ENCODE data around the gene ABCF1.

Gene ABCF1

GRCh38 chr6:30557683-30557981, 13.6 kb upstream of the ABCF1 start:
- no peak for DNase-seq (ENCODE audit: low read depth)

DNA sequence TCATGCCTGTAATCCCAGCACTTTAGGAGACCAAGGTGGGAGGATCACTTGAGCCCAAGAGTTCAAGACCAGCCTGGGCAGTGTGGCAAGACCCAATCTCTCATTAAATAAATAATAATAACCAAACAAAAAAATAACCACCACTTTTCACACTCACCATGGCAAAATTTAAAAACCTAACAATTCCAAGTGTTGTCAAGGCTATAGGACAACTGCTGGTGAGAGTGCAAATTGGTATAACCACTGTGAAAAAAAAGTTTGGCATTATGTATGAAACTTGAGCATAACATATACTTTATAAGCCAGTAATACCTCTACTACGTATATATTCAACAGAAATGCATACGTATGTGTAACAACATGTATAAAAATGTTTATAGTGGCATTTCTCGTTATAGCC, 10.3 kb upstream of the ABCF1 start:
- no peak for DNase-seq (ENCODE audit: low read depth)

- no peak for DNase-seq (ENCODE audit: low read depth)
Observed at GRCh38 chr6:30562470-30563425, 8.5 kb upstream of the ABCF1 start.

DNA sequence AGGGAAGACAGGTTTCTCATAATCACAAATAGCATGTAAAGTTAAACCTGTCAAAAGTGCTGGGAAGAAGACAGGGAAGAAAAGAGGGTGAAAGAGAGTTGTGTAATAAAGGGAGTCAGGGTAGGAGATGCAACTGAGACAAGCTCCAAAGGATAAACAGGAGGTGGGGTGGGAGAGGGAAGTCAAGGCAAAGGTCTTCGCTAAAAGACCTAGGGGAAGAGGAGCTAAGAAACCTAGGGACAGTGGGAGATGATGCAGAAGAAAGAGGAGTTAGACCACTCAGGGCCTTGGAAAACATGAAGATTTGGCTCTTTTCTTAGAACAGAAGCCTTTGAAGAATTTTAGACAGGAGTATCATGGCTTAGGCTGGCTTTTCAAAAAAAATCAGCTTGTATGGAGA, 7.1 kb upstream of the ABCF1 start:
- DNase-seq (ENCODE audit: low read depth): no peak

- no peak for DNase-seq (ENCODE audit: low read depth)
Observed at GRCh38 chr6:30565772-30566171, 5.5 kb upstream of the ABCF1 start.

- DNase-seq (ENCODE audit: low read depth): no peak
Observed at GRCh38 chr6:30568245-30568644, 3.0 kb upstream of the ABCF1 start.

DNA sequence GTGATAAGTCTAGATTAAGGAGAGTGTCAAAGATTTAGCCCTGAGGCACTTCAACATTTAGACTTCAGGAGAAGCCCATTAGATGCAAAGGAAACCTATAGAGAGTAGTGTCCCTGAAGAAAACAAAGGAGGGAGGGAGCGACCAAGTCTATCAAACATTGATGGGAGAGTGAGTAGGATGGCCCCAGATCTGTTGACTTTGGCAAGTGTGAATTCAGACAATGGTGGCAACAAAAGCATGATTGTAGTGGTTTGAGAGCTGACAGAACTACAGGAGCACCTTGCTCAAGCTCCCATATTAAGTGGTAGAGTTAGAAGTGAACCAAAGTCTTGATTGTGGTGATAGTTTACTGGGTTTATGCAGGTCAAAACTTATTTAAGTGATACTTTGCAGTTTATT, 979 bp upstream of the ABCF1 start:
- DNase-seq (ENCODE audit: low read depth): no peak

- no peak for DNase-seq (ENCODE audit: low read depth)
Observed at GRCh38 chr6:30570740-30571074, 535 bp upstream of the ABCF1 start.

DNA sequence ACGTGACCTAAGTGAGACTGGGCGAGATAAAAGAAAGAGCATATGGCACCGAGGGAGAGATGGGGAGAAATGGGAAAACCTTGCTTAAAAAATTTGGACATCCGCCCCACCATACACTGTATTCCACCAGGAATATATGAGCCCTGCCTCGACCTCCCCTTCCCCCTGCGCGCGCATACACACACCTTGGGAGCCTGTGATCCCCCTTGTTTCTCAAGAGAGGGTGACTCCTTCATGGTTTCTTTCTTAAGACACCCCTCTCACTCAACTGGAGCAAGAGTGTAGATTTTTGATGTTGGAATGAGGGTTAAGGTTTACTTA, 480 bp downstream of the ABCF1 start:
- DNase-seq (ENCODE audit: low read depth): no peak

- DNase-seq (ENCODE audit: low read depth): no peak
Observed at GRCh38 chr6:30572148-30572547, 906 bp downstream of the ABCF1 start.

DNA sequence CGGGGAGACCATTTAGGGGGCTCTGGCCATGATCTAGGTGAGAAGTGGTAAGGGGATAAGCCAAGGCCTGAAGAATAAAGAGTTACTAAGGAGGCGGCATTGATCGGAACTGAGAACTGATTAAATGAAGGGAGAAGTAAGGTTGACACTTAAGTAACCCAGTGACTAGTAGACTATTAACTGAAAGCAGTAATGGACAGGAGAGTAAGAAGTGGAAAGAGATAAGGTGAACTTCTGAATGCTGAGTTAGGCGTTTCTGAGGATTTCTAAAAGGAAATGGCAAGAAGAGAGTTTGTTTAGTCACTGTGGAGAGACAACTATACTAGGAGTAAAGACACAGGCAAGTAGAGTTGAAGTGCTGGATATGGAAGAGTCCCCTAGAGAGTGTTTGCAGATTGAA, 1.9 kb downstream of the ABCF1 start:
- DNase-seq (ENCODE audit: low read depth): no peak

DNA sequence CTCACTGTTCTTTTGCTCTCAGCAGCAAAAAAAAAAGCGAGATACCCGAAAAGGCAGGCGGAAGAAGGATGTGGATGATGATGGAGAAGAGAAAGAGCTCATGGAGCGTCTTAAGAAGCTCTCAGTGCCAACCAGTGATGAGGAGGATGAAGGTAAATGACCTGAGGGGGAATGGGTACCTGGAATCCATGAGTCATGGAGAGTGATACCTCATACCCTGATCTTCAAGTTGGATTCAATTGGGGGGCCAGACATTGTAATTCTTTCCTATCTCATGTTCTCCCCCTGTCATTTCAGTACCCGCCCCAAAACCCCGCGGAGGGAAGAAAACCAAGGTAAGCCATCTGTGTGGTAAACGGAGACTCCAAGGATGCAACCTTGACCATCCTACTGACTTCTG, 6.8 kb downstream of the ABCF1 start:
- no peak for DNase-seq (ENCODE audit: low read depth)

- no peak for DNase-seq (ENCODE audit: low read depth)
Observed at GRCh38 chr6:30583921-30584320, 12.7 kb downstream of the ABCF1 start.

DNA sequence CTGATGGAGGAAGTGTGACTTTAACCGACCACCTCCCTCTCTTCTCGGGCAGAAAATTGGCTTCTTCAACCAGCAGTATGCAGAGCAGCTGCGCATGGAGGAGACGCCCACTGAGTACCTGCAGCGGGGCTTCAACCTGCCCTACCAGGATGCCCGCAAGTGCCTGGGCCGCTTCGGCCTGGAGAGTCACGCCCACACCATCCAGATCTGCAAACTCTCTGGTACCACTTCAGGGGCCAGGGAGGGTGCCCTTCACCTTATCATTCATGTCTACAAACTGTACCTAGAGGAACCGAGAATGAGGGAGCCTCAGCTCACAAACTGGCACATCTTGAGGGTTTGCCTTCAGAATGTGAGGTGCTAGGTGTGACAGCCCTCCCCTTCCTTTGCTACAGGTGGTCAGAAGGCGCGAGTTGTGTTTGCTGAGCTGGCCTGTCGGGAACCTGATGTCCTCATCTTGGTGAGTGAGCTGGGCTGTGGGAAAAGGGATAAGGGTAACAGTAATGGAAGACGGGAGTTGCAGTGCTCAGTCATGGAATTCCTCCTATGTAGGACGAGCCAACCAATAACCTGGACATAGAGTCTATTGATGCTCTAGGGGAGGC, 18.6 kb downstream of the ABCF1 start:
- no peak for DNase-seq (ENCODE audit: low read depth)

DNA sequence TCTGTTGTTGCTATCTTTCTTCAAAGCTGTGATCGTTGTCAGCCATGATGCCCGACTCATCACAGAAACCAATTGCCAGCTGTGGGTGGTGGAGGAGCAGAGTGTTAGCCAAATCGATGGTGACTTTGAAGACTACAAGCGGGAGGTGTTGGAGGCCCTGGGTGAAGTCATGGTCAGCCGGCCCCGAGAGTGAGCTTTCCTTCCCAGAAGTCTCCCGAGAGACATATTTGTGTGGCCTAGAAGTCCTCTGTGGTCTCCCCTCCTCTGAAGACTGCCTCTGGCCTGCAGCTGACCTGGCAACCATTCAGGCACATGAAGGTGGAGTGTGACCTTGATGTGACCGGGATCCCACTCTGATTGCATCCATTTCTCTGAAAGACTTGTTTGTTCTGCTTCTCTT, 19.3 kb downstream of the ABCF1 start:
- DNase-seq (ENCODE audit: low read depth): no peak

DNA sequence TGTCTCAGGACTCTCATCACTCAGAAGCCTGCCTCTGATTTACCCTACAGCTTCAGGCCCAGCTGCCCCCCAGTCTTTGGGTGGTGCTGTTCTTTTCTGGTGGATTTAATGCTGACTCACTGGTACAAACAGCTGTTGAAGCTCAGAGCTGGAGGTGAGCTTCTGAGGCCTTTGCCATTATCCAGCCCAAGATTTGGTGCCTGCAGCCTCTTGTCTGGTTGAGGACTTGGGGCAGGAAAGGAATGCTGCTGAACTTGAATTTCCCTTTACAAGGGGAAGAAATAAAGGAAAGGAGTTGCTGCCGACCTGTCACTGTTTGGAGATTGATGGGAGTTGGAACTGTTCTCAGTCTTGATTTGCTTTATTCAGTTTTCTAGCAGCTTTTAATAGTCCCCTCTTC, 19.8 kb downstream of the ABCF1 start:
- no peak for DNase-seq (ENCODE audit: low read depth)

- no peak for DNase-seq (ENCODE audit: low read depth)
Observed at GRCh38 chr6:30592287-30592686, 21.0 kb downstream of the ABCF1 start.

GRCh38 chr6:30597315-30598144, 26.3 kb downstream of the ABCF1 start:
- peak; percentile 81 for DNase-seq (ENCODE audit: low read depth)

- no peak for DNase-seq (ENCODE audit: low read depth)
Observed at GRCh38 chr6:30598912-30599624, 27.8 kb downstream of the ABCF1 start.

- no peak for DNase-seq (ENCODE audit: low read depth)
Observed at GRCh38 chr6:30599625-30600324, 28.5 kb downstream of the ABCF1 start.

DNA sequence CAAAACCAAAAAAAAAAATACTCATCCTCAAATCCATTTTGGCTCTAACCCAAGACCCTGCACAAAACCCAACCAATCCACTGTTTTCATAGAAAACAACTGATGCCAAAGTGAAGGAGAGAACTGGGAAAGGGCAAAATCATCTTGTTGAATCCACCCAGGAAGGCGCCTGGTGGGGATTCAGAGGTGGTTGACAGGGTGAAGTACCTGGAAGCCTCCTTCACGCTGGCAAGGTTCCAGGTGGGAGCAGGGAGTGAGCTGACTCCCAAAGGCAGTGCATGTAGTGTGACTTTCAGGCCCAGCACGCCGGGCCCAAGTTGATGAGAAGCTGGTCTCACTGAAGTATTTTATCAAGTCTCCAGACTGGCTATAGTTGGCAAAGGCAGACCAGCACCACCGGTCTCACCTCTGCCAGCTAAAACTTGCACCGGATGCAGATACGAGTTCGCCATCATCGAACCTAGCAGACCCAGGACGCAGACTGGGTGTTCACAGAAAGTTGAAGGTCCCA, 29.3 kb downstream of the ABCF1 start:
- DNase-seq (ENCODE audit: low read depth): peak; percentile 7

GRCh38 chr6:30601436-30601814, 30.2 kb downstream of the ABCF1 start:
- no peak for DNase-seq (ENCODE audit: low read depth)

All from EH (cell line).